ENCODE data around the gene SRRM4. TPM values are rescaled to one million over a fixed set of nuclear protein-coding genes. Genes with fewer than 3 reads are reported as not detected.

SRRM4 gene
- total RNA-seq, 1 experiment from 2014 or later = 1.4 TPM

DNA sequence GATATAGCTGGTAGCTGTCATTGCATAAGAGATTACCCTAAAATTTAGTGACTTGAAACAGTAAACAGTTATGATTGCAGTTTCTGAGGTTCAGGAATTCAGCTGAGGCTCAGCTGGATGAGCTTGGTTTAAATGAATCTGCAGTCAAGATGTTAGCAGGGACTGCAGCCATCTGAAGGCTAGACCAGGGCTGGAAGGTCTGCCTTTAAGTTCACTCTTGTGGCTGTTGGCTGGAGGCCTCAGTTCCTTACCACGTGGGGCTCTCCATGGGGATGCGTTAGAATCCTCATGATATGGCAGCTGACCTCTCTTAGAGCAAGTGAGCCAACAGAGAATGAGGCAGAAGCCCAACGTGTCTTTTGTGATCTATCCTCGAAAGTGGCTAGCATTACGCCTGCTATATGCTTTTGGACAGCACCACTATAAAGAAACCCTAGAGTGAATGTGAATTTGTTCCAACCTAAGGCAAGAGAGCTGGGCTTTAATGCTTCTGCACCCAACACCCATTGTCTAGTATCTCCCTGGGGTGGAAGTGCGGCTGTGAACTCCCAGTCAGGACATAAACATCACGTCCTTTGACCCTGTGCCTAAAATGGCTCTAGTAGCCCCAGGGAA is 223.4 kb downstream of the SRRM4 start:
- no peaks in the 10 kb centered on the region for H3K9me3 ChIP-seq (ENCODE audit: control insufficient read depth, low read depth, low read length)
- H3T11ph ChIP-seq (ENCODE audit: low read length) = no peak overlapping the region
- H2AK5ac ChIP-seq (ENCODE audit: insufficient read length, low read length) = no peak overlapping the region
- H3K18ac ChIP-seq (ENCODE audit: insufficient read length, low read depth, low read length) = no peak overlapping the region
- no peak for DNase-seq
- H2BK120ac ChIP-seq (ENCODE audit: low read depth, low read length, poor library complexity, severe bottlenecking) = no peak overlapping the region
- no peak overlapping the region for H3K4ac ChIP-seq (ENCODE audit: low read depth, low read length)
- Mint-ChIP-seq H3K27ac (0 out of 7 replicates have a peak overlapping the region, but pooled peaks of 1 of the 3 experiments have one; percentile 91), H3K27me3 (ENCODE audit: low read depth) (no peaks in the 10 kb centered on the region), H3K9me3 (no peaks in the 10 kb centered on the region), H3K36me3 (ENCODE audit: insufficient read depth in 1 of 3, low read depth in 3 of 3) (peaks cover 0 to 2% (median 0%) of the 10 kb centered on the region in 3 experiments; a peak in 1 of 7 replicates), H3K4me3 (no peak overlapping the region), H3K4me1 (peaks cover 76 to 85% of the 10 kb centered on the region in 2 experiments)
- no peak overlapping the region for H2BK20ac ChIP-seq (ENCODE audit: low read depth, low read length, poor library complexity, severe bottlenecking)
- H3K14ac ChIP-seq (ENCODE audit: insufficient read depth, low read length) = no peak overlapping the region
- no peak overlapping the region for H2BK12ac ChIP-seq (ENCODE audit: insufficient read length, low read depth, low read length)
- no peak overlapping the region for H3K27ac ChIP-seq (ENCODE audit: insufficient read length, low read depth, low read length)
- H3K9ac ChIP-seq (ENCODE audit: extremely low read depth, insufficient read length, low read length) = no peak overlapping the region
- no peaks in the 10 kb centered on the region for H4K20me1 ChIP-seq (ENCODE audit: control insufficient read depth, insufficient read depth, insufficient read length)
- no CpG with 5 or more reads among the region's 7 CpGs for WGBS (ENCODE audit: extremely low coverage, insufficient read length, low lambda C conversion rate)
- no peaks in the 10 kb centered on the region for H3K79me2 ChIP-seq (ENCODE audit: insufficient read depth, low read length)
- no peak overlapping the region for H4K8ac ChIP-seq (replicated peaks; ENCODE audit: insufficient read length, low read depth, low read length)
- H3K27me3 ChIP-seq (ENCODE audit: insufficient read depth, low read length) = no peaks in the 10 kb centered on the region
- no peaks in the 10 kb centered on the region for H3K23me2 ChIP-seq (ENCODE audit: insufficient read length, low read depth, low read length, poor library complexity, severe bottlenecking)
- no peak overlapping the region for H2BK15ac ChIP-seq (ENCODE audit: low read depth, low read length)
- no peaks in the 10 kb centered on the region for H3K79me1 ChIP-seq (ENCODE audit: insufficient read depth, low read depth, low read length, poor library complexity, severe bottlenecking)
- TF ChIP-seq, protein P1, sequence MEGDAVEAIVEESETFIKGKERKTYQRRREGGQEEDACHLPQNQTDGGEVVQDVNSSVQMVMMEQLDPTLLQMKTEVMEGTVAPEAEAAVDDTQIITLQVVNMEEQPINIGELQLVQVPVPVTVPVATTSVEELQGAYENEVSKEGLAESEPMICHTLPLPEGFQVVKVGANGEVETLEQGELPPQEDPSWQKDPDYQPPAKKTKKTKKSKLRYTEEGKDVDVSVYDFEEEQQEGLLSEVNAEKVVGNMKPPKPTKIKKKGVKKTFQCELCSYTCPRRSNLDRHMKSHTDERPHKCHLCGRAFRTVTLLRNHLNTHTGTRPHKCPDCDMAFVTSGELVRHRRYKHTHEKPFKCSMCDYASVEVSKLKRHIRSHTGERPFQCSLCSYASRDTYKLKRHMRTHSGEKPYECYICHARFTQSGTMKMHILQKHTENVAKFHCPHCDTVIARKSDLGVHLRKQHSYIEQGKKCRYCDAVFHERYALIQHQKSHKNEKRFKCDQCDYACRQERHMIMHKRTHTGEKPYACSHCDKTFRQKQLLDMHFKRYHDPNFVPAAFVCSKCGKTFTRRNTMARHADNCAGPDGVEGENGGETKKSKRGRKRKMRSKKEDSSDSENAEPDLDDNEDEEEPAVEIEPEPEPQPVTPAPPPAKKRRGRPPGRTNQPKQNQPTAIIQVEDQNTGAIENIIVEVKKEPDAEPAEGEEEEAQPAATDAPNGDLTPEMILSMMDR (conservative IDR thresholded peaks at IDR 0.05) = no peak
- H4K91ac ChIP-seq (ENCODE audit: insufficient read length, low read depth, low read length) = no peak overlapping the region
- H3K23ac ChIP-seq (ENCODE audit: insufficient read length, low read depth, low read length) = no peak overlapping the region
- no peak overlapping the region for H2BK5ac ChIP-seq (ENCODE audit: insufficient read length, low read length)
- no peak overlapping the region for H4K5ac ChIP-seq (ENCODE audit: insufficient read length, low read depth, low read length)
- peaks cover 11% of the 10 kb centered on the region; the same call in 1 of the 2 replicates for H3K4me1 ChIP-seq (ENCODE audit: insufficient read depth, low read length)
- H3K56ac ChIP-seq (ENCODE audit: insufficient read length, low read depth, low read length) = no peak overlapping the region
- H2AFZ ChIP-seq (ENCODE audit: low read length) = no peak overlapping the region
- H3K4me2 ChIP-seq (ENCODE audit: insufficient read depth, insufficient read length, low read length) = no peak overlapping the region

Data from H9 (cell line).